Trophoblast cell (in vitro differentiated cells and primary cell): ENCODE data around the gene IL1F10.

Experiments used
- DNase-seq, 2 donors: peaks; one replicate each; pipeline ENCODE4 v3.0.0-alpha.2; 2016
- H2AFZ ChIP-seq: 2 replicates; pipeline ENCODE4 v1.6.1; 2013; ENCODE audit warnings: low read length, moderate library complexity, mild to moderate bottlenecking; ENCODE audit not compliant: insufficient read depth, poor library complexity
- H2AK5ac ChIP-seq: 2 replicates; pipeline ENCODE4 v1.6.1; 2013; ENCODE audit warnings: mild to moderate bottlenecking, low read length
- H2BK120ac ChIP-seq: 2 replicates; pipeline ENCODE4 v1.6.1; 2013; ENCODE audit warnings: low read length, mild to moderate bottlenecking, moderate library complexity; ENCODE audit not compliant: insufficient read depth, poor library complexity
- H2BK12ac ChIP-seq: 2 replicates; pipeline ENCODE4 v1.6.1; 2013; ENCODE audit warnings: mild to moderate bottlenecking, low read length, moderate library complexity
- H2BK5ac ChIP-seq: 2 replicates; pipeline ENCODE4 v1.6.1; 2013; ENCODE audit warnings: low read length, low read depth, moderate library complexity, mild to moderate bottlenecking; ENCODE audit not compliant: poor library complexity
- H3K14ac ChIP-seq: 2 replicates; pipeline ENCODE4 v1.6.1; 2013; ENCODE audit warnings: mild to moderate bottlenecking, low read length
- H3K18ac ChIP-seq: 2 replicates; pipeline ENCODE4 v1.6.1; 2013; ENCODE audit warnings: mild to moderate bottlenecking, low read length
- H3K23ac ChIP-seq: 2 replicates; pipeline ENCODE4 v1.6.1; 2013; ENCODE audit warnings: low read length
- H3K27ac ChIP-seq: 2 replicates; pipeline ENCODE4 v1.5.1; 2013; ENCODE audit warnings: low read depth, mild to moderate bottlenecking, inconsistent platforms, low read length, moderate library complexity
- H3K27me3 ChIP-seq: 2 replicates; pipeline ENCODE4 v1.6.1; 2013; ENCODE audit warnings: inconsistent platforms, mild to moderate bottlenecking, low read length, moderate library complexity; ENCODE audit not compliant: insufficient read depth
- H3K36me3 ChIP-seq, 2 experiments: 1 replicate in 1 of 2; 2 replicates in 1 of 2; pipeline ENCODE4 v1.6.1; 2013; ENCODE audit warnings: low read length in 2 of 2, mild to moderate bottlenecking in 2 of 2, moderate library complexity in 1 of 2; ENCODE audit not compliant: insufficient read depth in 2 of 2, control insufficient read depth in 1 of 2
- H3K4ac ChIP-seq: 2 replicates; pipeline ENCODE4 v1.6.1; 2013; ENCODE audit warnings: low read depth, mild to moderate bottlenecking, low read length, moderate library complexity
- H3K4me1 ChIP-seq, 2 experiments: 1 replicate in 1 of 2; 2 replicates in 1 of 2; pipeline ENCODE4 v1.6.1; 2013; ENCODE audit warnings: low read length in 2 of 2, mild to moderate bottlenecking in 2 of 2, moderate library complexity in 1 of 2; ENCODE audit not compliant: insufficient read depth in 2 of 2, control insufficient read depth in 1 of 2
- H3K4me2 ChIP-seq: 2 replicates; pipeline ENCODE4 v1.6.1; 2013; ENCODE audit warnings: inconsistent platforms, mild to moderate bottlenecking, low read length, moderate library complexity
- H3K4me3 ChIP-seq: 2 replicates; pipeline ENCODE4 v1.5.1; 2013; ENCODE audit warnings: mild to moderate bottlenecking, low read depth, low read length, inconsistent platforms
- H3K79me1 ChIP-seq: one replicate; pipeline ENCODE4 v1.6.1; 2013; ENCODE audit warnings: low read length
- H3K79me2 ChIP-seq: 2 replicates; pipeline ENCODE4 v1.6.1; 2013; ENCODE audit warnings: low read length, mild to moderate bottlenecking; ENCODE audit not compliant: control insufficient read depth, insufficient read depth, poor library complexity
- H3K9ac ChIP-seq: 2 replicates; pipeline ENCODE4 v1.6.1; 2013; ENCODE audit warnings: mild to moderate bottlenecking, low read length
- H3K9me3 ChIP-seq: 2 replicates; pipeline ENCODE4 v1.6.1; 2013; ENCODE audit warnings: low read depth, mild to moderate bottlenecking, control low read depth, inconsistent platforms, low read length; ENCODE audit not compliant: insufficient read depth
- H4K12ac ChIP-seq: 2 replicates; pipeline ENCODE4 v1.6.1; 2013; ENCODE audit warnings: low read depth, mild to moderate bottlenecking, low read length, moderate library complexity
- H4K8ac ChIP-seq: 2 replicates; pipeline ENCODE4 v1.6.1; 2013; ENCODE audit warnings: low read depth, mild to moderate bottlenecking, low read length, moderate library complexity
- H4K91ac ChIP-seq: one replicate; pipeline ENCODE4 v1.6.1; 2013; ENCODE audit warnings: low read depth, mild to moderate bottlenecking, low read length, moderate library complexity
- WGBS: extraction: QIAGEN DNeasy Blood & Tissue Kit; methylation state at CpG from one replicate; pipeline ENCODE4 v1.1.7; 2013; ENCODE audit warnings: missing lambda C conversion rate; ENCODE audit not compliant: insufficient read length, insufficient coverage; ENCODE audit errors: extremely low coverage; 5-methylcytosine and 5-hydroxymethylcytosine counted together

IL1F10 gene

GRCh38 chr2:113079131-113079530 is 11.4 kb downstream of the IL1F10 start:
- Histone ChIP-seq H2BK12ac (no peak overlapping the region), H3K4ac (no peak overlapping the region), H3K4me3 (no peak overlapping the region), H2BK120ac (no peak overlapping the region), H4K12ac (no peak overlapping the region), H3K14ac (no peak overlapping the region), H3K18ac (no peak overlapping the region), H3K9ac (no peak overlapping the region), H2AK5ac (no peak overlapping the region), H3K9me3 (no peaks in the 10 kb centered on the region), H3K79me2 (no peaks in the 10 kb centered on the region), H2AFZ (no peak overlapping the region), H2BK5ac (no peak overlapping the region), H3K4me1 (no peaks in the 10 kb centered on the region), H3K4me2 (no peak overlapping the region), H3K23ac (no peak overlapping the region), H4K91ac (no peak overlapping the region), H3K79me1 (no peaks in the 10 kb centered on the region), H3K27me3 (no peaks in the 10 kb centered on the region), H3K36me3 (no peaks in the 10 kb centered on the region), H4K8ac (no peak overlapping the region), H3K27ac (no peak overlapping the region)
- DNase-seq = peak; percentile 30 to 84
- no CpG with 5 or more reads among the region's 4 CpGs for WGBS

- Histone ChIP-seq H2BK120ac (no peak overlapping the region), H3K4ac (no peak overlapping the region), H4K91ac (no peak overlapping the region), H2BK5ac (no peak overlapping the region), H3K4me1 (no peaks in the 10 kb centered on the region), H3K14ac (no peak overlapping the region), H3K9ac (no peak overlapping the region), H3K23ac (no peak overlapping the region), H3K27ac (no peak overlapping the region), H3K18ac (no peak overlapping the region), H3K4me3 (no peak overlapping the region), H2AFZ (no peak overlapping the region), H3K36me3 (no peaks in the 10 kb centered on the region), H3K9me3 (no peaks in the 10 kb centered on the region), H4K8ac (no peak overlapping the region), H2AK5ac (no peak overlapping the region), H2BK12ac (no peak overlapping the region), H3K4me2 (no peak overlapping the region), H3K79me1 (no peaks in the 10 kb centered on the region), H4K12ac (no peak overlapping the region), H3K27me3 (no peaks in the 10 kb centered on the region), H3K79me2 (no peaks in the 10 kb centered on the region)
- peak; percentile 50 to 71 for DNase-seq
- WGBS = no CpG with 5 or more reads among the region's 9 CpGs
Measured at GRCh38 chr2:113080134-113080533, 12.4 kb downstream of the IL1F10 start.

- no peak overlapping the region for H2BK12ac ChIP-seq
- no peak overlapping the region for H4K91ac ChIP-seq
Measured at GRCh38 chr2:113081488-113082210, 13.9 kb downstream of the IL1F10 start.

GRCh38 chr2:113083296-113083695 is 15.5 kb downstream of the IL1F10 start:
- Histone ChIP-seq H2AK5ac (no peak overlapping the region), H4K8ac (no peak overlapping the region), H3K9ac (no peak overlapping the region), H2BK5ac (no peak overlapping the region), H3K27me3 (no peaks in the 10 kb centered on the region), H3K9me3 (no peaks in the 10 kb centered on the region), H3K4ac (no peak overlapping the region), H3K4me3 (no peak overlapping the region), H3K79me1 (no peaks in the 10 kb centered on the region), H3K4me1 (no peaks in the 10 kb centered on the region), H3K27ac (no peak overlapping the region), H3K23ac (no peak overlapping the region), H3K79me2 (no peaks in the 10 kb centered on the region), H3K14ac (no peak overlapping the region), H2AFZ (no peak overlapping the region), H3K18ac (no peak overlapping the region), H4K12ac (no peak overlapping the region), H2BK12ac (no peak overlapping the region), H4K91ac (no peak overlapping the region), H3K4me2 (no peak overlapping the region), H3K36me3 (no peaks in the 10 kb centered on the region), H2BK120ac (no peak overlapping the region)
- WGBS = no CpG with 5 or more reads among the region's 8 CpGs
- DNase-seq = peak; percentile 29 to 47

More at GRCh38 chr2:113081488-113082210, 13.9 kb downstream of the IL1F10 start:
- H3K4me1 ChIP-seq = no peaks in the 10 kb centered on the region
- H2AK5ac ChIP-seq = no peak overlapping the region
- H3K18ac ChIP-seq = no peak overlapping the region
- H3K4ac ChIP-seq = no peak overlapping the region
- no peaks in the 10 kb centered on the region for H3K36me3 ChIP-seq
- no peak overlapping the region for H3K23ac ChIP-seq
- no peak for DNase-seq
- no peak overlapping the region for H2BK5ac ChIP-seq
- no peak overlapping the region for H3K14ac ChIP-seq
- H2AFZ ChIP-seq = no peak overlapping the region
- no peaks in the 10 kb centered on the region for H3K27me3 ChIP-seq
- H3K9me3 ChIP-seq = no peaks in the 10 kb centered on the region
- H3K79me1 ChIP-seq = no peaks in the 10 kb centered on the region
- H3K4me2 ChIP-seq = no peak overlapping the region
- WGBS = no CpG with 5 or more reads among the region's 2 CpGs
- H4K12ac ChIP-seq = no peak overlapping the region
- no peak overlapping the region for H3K9ac ChIP-seq
- no peak overlapping the region for H3K27ac ChIP-seq
- H4K8ac ChIP-seq = no peak overlapping the region
- H3K4me3 ChIP-seq = no peak overlapping the region
- H3K79me2 ChIP-seq = no peaks in the 10 kb centered on the region
- H2BK120ac ChIP-seq = no peak overlapping the region
